Colonic mucosa (tissue), 4 donors: ENCODE data around the gene HDAC4. TPM values are rescaled to one million over a fixed set of nuclear protein-coding genes. Genes with fewer than 3 reads are reported as not detected.

ENCODE experiments used
- DNase-seq: peaks from one replicate; pipeline ENCODE4 v3.0.0-alpha.2; 2020
- H3K27ac ChIP-seq: fragments of 200-600 bp; one replicate; pipeline ENCODE4 v1.8.0; 2021
- H3K27me3 ChIP-seq: fragments of 200-600 bp; one replicate; pipeline ENCODE4 v1.8.0; 2021
- H3K36me3 ChIP-seq: fragments of 200-600 bp; one replicate; pipeline ENCODE4 v1.8.0; 2021
- H3K4me1 ChIP-seq: fragments of 200-600 bp; one replicate; pipeline ENCODE4 v1.8.0; 2021; ENCODE audit warnings: mild to moderate bottlenecking
- H3K4me3 ChIP-seq: fragments of 200-600 bp; one replicate; pipeline ENCODE4 v1.8.0; 2021
- H3K9ac ChIP-seq, 2 donors: one replicate each; pipeline ENCODE4 v1.7.0; 2013; ENCODE audit warnings: control low read depth in 2 of 2, low read depth in 2 of 2, low read length in 2 of 2
- H3K9me3 ChIP-seq: fragments of 200-600 bp; one replicate; pipeline ENCODE4 v1.8.0; 2021
- intact Hi-C: fragments of 100-400 bp; cut with DNase I; formaldehyde crosslinking; loops from one replicate; pipeline ENCODE4 v1.14.1; 2022
- total RNA-seq, 2 donors: library from RNA; stranded (reverse); fragmentation: NEBNext Ultra II Directional in 1 of 2; extraction: Animal tissue kit (Norgen Biotek cat#: 25700) in 1 of 2; gene quantifications; one replicate each; pipeline ENCODE4 v1.2.1, GENCODE V29; 2021
- TF ChIP-seq, protein P1 (sequence below): fragments of 200-600 bp; IDR thresholded peaks from one replicate; pipeline ENCODE4 v1.8.0; 2022; ENCODE audit warnings: antibody characterized with exemption, mild to moderate bottlenecking
- donor health status: healthy.
- donor health status: DM: no; HTN: no; CAD: no.
- donor health status: DM: no; HTN: no; CAD: no.

Gene HDAC4
- total RNA-seq, 2 donors from 2014 or later = 35.3 to 46.8 TPM

DNA sequence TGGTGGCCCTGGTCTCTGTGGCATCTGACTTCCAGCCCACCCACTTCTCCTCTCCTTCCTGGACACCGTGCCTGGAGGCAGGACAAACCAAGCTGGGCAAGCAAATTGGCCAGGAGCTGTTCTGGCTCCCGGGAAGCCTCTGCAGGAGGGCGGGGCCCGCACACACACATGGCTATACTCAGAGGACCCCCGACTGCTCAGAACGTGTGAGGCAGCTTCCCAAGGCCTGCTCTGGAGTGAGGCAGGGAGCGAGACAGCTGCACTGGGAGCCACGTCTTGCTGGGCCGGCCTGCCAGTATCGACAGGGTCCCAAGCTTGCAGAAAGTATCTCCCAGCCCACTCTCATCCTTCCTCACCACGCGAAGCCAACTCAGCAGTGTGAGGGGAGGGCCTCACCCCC is 295.6 kb downstream of the HDAC4 start:
- DNase-seq = no peak
- Histone ChIP-seq H3K36me3 (peaks cover 12% of the 10 kb centered on the region), H3K9me3 (no peaks in the 10 kb centered on the region), H3K27me3 (no peaks in the 10 kb centered on the region), H3K4me3 (no peak overlapping the region), H3K9ac (no peak overlapping the region), H3K27ac (no peak overlapping the region), H3K4me1 (no peaks in the 10 kb centered on the region)
- TF ChIP-seq, protein P1, sequence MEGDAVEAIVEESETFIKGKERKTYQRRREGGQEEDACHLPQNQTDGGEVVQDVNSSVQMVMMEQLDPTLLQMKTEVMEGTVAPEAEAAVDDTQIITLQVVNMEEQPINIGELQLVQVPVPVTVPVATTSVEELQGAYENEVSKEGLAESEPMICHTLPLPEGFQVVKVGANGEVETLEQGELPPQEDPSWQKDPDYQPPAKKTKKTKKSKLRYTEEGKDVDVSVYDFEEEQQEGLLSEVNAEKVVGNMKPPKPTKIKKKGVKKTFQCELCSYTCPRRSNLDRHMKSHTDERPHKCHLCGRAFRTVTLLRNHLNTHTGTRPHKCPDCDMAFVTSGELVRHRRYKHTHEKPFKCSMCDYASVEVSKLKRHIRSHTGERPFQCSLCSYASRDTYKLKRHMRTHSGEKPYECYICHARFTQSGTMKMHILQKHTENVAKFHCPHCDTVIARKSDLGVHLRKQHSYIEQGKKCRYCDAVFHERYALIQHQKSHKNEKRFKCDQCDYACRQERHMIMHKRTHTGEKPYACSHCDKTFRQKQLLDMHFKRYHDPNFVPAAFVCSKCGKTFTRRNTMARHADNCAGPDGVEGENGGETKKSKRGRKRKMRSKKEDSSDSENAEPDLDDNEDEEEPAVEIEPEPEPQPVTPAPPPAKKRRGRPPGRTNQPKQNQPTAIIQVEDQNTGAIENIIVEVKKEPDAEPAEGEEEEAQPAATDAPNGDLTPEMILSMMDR = no peak
- intact Hi-C loops = no loop called here

GRCh38 chr2:239104800-239105199 is 296.0 kb downstream of the HDAC4 start:
- H3K36me3 ChIP-seq = peaks cover 12% of the 10 kb centered on the region
- H3K9me3 ChIP-seq = no peaks in the 10 kb centered on the region
- no peak for DNase-seq
- TF ChIP-seq, protein P1 = no peak
- H3K27me3 ChIP-seq = no peaks in the 10 kb centered on the region
- H3K4me3 ChIP-seq = no peak overlapping the region
- intact Hi-C loops = no loop called here
- no peaks in the 10 kb centered on the region for H3K4me1 ChIP-seq
- H3K9ac ChIP-seq = no peak overlapping the region
- no peak overlapping the region for H3K27ac ChIP-seq

GRCh38 chr2:239103125-239104098 is 297.4 kb downstream of the HDAC4 start:
- intact Hi-C loops = no loop called here
- H3K9ac ChIP-seq = no peak overlapping the region
- DNase-seq = no peak
- TF ChIP-seq, protein P1 = no peak
- H3K4me3 ChIP-seq = no peak overlapping the region
- no peak overlapping the region for H3K27ac ChIP-seq
- no peaks in the 10 kb centered on the region for H3K27me3 ChIP-seq
- H3K4me1 ChIP-seq = no peaks in the 10 kb centered on the region
- peaks cover 12% of the 10 kb centered on the region for H3K36me3 ChIP-seq
- no peaks in the 10 kb centered on the region for H3K9me3 ChIP-seq

- Histone ChIP-seq H3K9ac (no peak overlapping the region), H3K4me1 (no peaks in the 10 kb centered on the region), H3K27me3 (no peaks in the 10 kb centered on the region), H3K36me3 (peaks cover 8% of the 10 kb centered on the region), H3K27ac (no peak overlapping the region), H3K9me3 (no peaks in the 10 kb centered on the region), H3K4me3 (no peak overlapping the region)
- intact Hi-C loops = no loop called here
- TF ChIP-seq, protein P1 = no peak
- DNase-seq = no peak
Observed at GRCh38 chr2:239102266-239102665, 298.6 kb downstream of the HDAC4 start.

- intact Hi-C loops = no loop called here
- DNase-seq = no peak
- H3K9ac ChIP-seq = no peak overlapping the region
- H3K9me3 ChIP-seq = no peaks in the 10 kb centered on the region
- H3K27me3 ChIP-seq = no peaks in the 10 kb centered on the region
- TF ChIP-seq, protein P1 = no peak
- H3K36me3 ChIP-seq = peaks cover 6% of the 10 kb centered on the region
- no peaks in the 10 kb centered on the region for H3K4me1 ChIP-seq
- H3K27ac ChIP-seq = no peak overlapping the region
- H3K4me3 ChIP-seq = no peak overlapping the region
Observed at GRCh38 chr2:239101807-239102206, 299.0 kb downstream of the HDAC4 start.
